ENCODE results near the gene RHBDD1.

DNA sequence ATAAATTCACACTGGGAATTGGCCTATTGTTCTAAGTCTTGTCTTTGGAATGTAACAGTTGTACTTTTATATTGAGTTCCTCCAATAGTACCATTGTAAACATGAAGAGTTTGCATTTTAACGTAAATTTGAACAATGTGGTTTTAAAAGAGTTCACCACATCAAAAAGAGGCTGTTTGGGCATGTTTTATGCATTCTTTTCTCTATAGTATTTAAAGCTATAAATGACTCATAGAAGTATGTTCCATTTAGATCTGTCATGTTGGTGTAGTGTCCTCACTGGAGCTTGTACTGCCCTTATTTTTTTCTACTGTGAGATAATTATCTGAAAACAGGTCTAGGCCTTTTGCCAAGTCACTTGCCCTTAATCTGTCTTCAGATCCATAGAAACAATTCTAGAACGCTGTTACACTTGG, 141.9 kb downstream of the RHBDD1 start:
- TF ChIP-seq, protein P1, sequence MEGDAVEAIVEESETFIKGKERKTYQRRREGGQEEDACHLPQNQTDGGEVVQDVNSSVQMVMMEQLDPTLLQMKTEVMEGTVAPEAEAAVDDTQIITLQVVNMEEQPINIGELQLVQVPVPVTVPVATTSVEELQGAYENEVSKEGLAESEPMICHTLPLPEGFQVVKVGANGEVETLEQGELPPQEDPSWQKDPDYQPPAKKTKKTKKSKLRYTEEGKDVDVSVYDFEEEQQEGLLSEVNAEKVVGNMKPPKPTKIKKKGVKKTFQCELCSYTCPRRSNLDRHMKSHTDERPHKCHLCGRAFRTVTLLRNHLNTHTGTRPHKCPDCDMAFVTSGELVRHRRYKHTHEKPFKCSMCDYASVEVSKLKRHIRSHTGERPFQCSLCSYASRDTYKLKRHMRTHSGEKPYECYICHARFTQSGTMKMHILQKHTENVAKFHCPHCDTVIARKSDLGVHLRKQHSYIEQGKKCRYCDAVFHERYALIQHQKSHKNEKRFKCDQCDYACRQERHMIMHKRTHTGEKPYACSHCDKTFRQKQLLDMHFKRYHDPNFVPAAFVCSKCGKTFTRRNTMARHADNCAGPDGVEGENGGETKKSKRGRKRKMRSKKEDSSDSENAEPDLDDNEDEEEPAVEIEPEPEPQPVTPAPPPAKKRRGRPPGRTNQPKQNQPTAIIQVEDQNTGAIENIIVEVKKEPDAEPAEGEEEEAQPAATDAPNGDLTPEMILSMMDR (conservative IDR thresholded peaks at IDR 0.05; ENCODE audit: low read depth, low read length) = no peak
- no peak for TF ChIP-seq EZH2 (IDR thresholded peaks at IDR 0.05; ENCODE audit: borderline replicate concordance, low read depth, low read length, poor library complexity, severe bottlenecking)

Measured in A673 (cell line).